Activated CD4-positive, alpha-beta memory T cell treated with anti-CD3 and anti-CD28 coated beads for 36 hours (primary cell): Measurements from ENCODE around the gene TBC1D7. TPM values are rescaled to one million over a fixed set of nuclear protein-coding genes. Genes with fewer than 3 reads are reported as not detected.

ENCODE experiments used
- CTCF ChIA-PET: fragments of 350-600 bp; sonication (Branson Sonifier 250); formaldehyde crosslinking; loops from one replicate; lab custom pipeline; 2021; ENCODE audit warnings: antibody characterized with exemption, inconsistent platforms; lab: Charles Lee
- POLR2A ChIA-PET: fragments of 350-600 bp; sonication (Branson Sonifier 250); formaldehyde crosslinking; loops from one replicate; lab custom pipeline; 2021; ENCODE audit warnings: antibody characterized with exemption; lab: Charles Lee
- DNase-seq: peaks from one replicate; pipeline ENCODE4 v3.0.0-alpha.2; 2020
- H3K27ac Mint-ChIP-seq: one replicate; pipeline ENCODE4 v1.8.0; 2021; ENCODE audit warnings: mixed read lengths
- H3K27me3 Mint-ChIP-seq: one replicate; pipeline ENCODE4 v1.8.0; 2021; ENCODE audit warnings: mixed read lengths
- H3K36me3 Mint-ChIP-seq: one replicate; pipeline ENCODE4 v1.8.0; 2021; ENCODE audit warnings: mixed read lengths
- H3K4me1 Mint-ChIP-seq: one replicate; pipeline ENCODE4 v1.8.0; 2021; ENCODE audit warnings: low read depth, mixed read lengths
- H3K4me3 Mint-ChIP-seq: one replicate; pipeline ENCODE4 v1.8.0; 2021; ENCODE audit warnings: mild to moderate bottlenecking, mixed read lengths
- H3K9me3 Mint-ChIP-seq: one replicate; pipeline ENCODE4 v1.8.0; 2021; ENCODE audit warnings: mixed read lengths
- intact Hi-C: fragments of 100-400 bp; cut with micrococcal nuclease; formaldehyde crosslinking; loops from one replicate; pipeline ENCODE4 v1.15.1; 2023
- total RNA-seq, 2 experiments: library from RNA; stranded (reverse); gene quantifications; one replicate each; pipeline ENCODE4 v1.2.3, GENCODE V29; 2021

TBC1D7 gene
- total RNA-seq, 2 experiments from 2014 or later = 20.6 to 21.7 TPM

DNA sequence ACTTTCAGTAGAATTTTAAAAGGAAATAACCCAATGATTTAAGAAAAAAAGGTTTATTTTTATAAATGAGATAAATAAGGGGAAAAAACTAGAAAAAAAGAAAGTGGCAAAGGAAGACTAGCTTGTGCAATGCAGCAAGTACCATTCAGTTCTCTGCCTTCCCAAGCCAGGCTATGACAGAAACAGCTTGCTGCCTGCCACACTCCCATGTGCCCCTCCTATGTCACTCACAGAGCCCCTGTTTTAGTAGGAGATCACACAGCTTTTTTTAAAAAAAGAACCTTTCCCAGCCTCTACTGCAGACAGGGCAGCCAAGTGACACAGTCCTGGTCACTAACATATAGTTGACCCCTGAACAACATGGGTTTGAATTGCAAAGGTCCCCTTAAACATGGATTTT, 13.5 kb downstream of the TBC1D7 start:
- intact Hi-C loops = no loop called here
- no peak overlapping the region for H3K4me3 Mint-ChIP-seq
- ChIA-PET CTCF (no interaction called here), POLR2A (no interaction called here)
- no peaks in the 10 kb centered on the region for H3K9me3 Mint-ChIP-seq
- no peak overlapping the region for H3K27ac Mint-ChIP-seq
- no peaks in the 10 kb centered on the region for H3K27me3 Mint-ChIP-seq
- no peak for DNase-seq
- no peaks in the 10 kb centered on the region for H3K4me1 Mint-ChIP-seq
- H3K36me3 Mint-ChIP-seq = peaks cover 34% of the 10 kb centered on the region

DNA sequence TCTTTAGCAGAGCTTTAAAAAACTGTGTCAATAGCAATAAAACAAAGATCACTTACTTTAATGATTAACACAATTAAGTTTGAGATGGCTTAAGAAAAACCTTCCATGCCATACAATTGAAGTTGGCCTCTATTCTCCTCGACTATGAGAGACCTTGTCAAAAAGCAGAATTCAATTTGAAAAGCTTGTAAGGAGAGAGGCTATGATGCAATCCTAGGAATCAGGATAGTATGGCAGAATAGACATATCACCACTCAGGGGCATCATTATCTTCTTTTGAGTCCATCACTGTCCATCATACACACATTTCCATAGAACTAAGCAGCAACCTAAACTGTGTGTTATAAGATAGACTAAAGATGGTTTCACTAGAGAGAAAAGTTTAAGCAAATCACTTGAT, 17.2 kb downstream of the TBC1D7 start:
- H3K4me3 Mint-ChIP-seq = no peak overlapping the region
- peaks cover 38% of the 10 kb centered on the region for H3K36me3 Mint-ChIP-seq
- intact Hi-C loops = no loop called here
- POLR2A ChIA-PET = no interaction called here
- no peak for DNase-seq
- H3K27me3 Mint-ChIP-seq = no peaks in the 10 kb centered on the region
- CTCF ChIA-PET = no interaction called here
- no peaks in the 10 kb centered on the region for H3K9me3 Mint-ChIP-seq
- peaks cover 2% of the 10 kb centered on the region for H3K4me1 Mint-ChIP-seq
- H3K27ac Mint-ChIP-seq = no peak overlapping the region

DNA sequence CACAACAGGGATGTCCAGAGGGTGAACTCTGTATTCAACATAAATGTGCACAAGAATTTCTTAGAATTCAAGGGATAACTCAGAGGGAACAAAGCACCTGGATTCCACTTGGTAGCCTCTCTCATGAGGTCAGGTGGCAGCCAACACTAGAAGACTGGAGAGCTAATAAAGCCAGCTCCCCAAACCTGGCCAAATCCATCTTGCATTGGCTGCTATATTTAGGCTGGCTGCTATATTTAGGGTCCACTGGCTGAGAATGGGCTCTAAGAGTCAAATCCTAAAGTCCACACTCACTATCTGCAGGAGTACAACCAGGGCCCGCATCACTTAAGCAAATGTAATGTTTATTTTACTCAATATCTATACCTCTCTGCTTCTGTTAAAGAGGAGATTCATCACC, 20.0 kb downstream of the TBC1D7 start:
- H3K27ac Mint-ChIP-seq = no peak overlapping the region
- POLR2A ChIA-PET = no interaction called here
- intact Hi-C loops = no loop called here
- CTCF ChIA-PET = no interaction called here
- H3K36me3 Mint-ChIP-seq = peaks cover 39% of the 10 kb centered on the region
- H3K27me3 Mint-ChIP-seq = no peaks in the 10 kb centered on the region
- peaks cover 15% of the 10 kb centered on the region for H3K4me1 Mint-ChIP-seq
- DNase-seq = no peak
- H3K4me3 Mint-ChIP-seq = no peak overlapping the region
- no peaks in the 10 kb centered on the region for H3K9me3 Mint-ChIP-seq

DNA sequence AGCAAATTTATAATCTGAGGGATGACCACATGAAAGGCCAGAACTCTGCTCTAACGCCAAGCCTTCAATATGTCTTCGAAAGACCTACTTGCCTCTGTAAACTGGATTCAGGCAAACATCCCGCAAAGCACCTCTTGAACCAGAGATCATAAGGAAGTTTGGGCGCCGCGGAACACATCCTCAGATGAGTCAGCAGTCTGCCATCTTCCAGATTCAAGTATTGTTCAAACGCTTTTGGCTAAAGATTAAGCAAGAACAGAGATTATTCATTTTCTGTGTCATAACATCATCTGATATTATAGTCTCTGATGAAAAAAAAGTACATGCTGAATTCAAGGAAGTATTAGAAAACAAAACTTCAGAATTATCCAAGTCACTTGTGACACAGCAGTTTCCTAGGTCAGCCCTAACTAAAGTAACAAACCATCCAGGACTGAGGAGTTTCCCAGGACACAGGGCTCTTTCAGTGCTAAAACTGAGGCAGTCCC, 20.8 kb downstream of the TBC1D7 start:
- H3K4me1 Mint-ChIP-seq = peaks cover 22% of the 10 kb centered on the region
- H3K4me3 Mint-ChIP-seq = no peak overlapping the region
- no peaks in the 10 kb centered on the region for H3K27me3 Mint-ChIP-seq
- ChIA-PET CTCF (no interaction called here), POLR2A (no interaction called here)
- H3K36me3 Mint-ChIP-seq = peaks cover 44% of the 10 kb centered on the region
- no peaks in the 10 kb centered on the region for H3K9me3 Mint-ChIP-seq
- no peak overlapping the region for H3K27ac Mint-ChIP-seq
- intact Hi-C loops = no loop called here
- no peak for DNase-seq

DNA sequence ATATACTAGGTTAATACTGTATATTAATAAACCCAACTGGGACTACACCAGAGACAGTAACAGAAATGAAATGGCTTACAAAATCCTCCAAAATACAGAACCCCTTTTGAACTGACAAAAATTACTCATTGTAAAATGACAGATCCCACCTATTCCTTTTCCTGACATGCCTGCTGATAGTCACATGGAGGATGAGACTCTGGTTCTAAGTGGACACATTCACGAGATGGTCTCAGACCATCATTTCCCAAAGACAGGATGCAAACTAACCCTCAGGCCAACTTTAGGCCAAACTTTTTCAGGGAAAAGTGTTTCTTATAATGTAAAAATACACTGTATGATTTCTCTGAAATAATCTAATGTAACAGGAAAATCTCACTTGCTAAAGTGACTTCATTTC, 22.5 kb downstream of the TBC1D7 start:
- H3K27me3 Mint-ChIP-seq = no peaks in the 10 kb centered on the region
- H3K9me3 Mint-ChIP-seq = no peaks in the 10 kb centered on the region
- no peak overlapping the region for H3K4me3 Mint-ChIP-seq
- intact Hi-C loops = no loop called here
- peaks cover 44% of the 10 kb centered on the region for H3K36me3 Mint-ChIP-seq
- H3K27ac Mint-ChIP-seq = no peak overlapping the region
- DNase-seq = no peak
- POLR2A ChIA-PET = no interaction called here
- peaks cover 27% of the 10 kb centered on the region for H3K4me1 Mint-ChIP-seq
- CTCF ChIA-PET = no interaction called here

DNA sequence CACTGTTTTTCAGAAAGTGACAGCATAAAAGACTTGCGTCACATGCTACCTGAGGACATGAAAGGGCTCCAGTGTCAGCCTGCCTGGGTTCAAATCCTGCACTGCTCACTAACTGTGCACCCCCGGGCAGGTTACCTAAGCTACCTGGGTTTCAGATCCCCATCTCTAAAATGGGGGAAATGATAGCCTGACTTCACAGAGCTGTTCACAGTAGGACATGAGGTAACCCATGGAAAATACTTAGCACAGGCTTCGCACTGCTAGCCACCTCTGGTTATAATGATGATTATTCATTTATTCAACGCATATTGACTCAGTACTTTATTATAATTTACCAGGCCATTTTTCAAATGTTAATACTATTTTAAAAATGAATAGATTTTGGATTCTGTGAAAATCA, 23.0 kb downstream of the TBC1D7 start:
- CTCF ChIA-PET = interaction anchor here (1.2 to 1.6 kb wide), 2 partner anchors 27 to 310 kb away, joined by 4 to 5 read pairs; partner anchors contain the start of gene NOL7
- no peaks in the 10 kb centered on the region for H3K9me3 Mint-ChIP-seq
- H3K4me1 Mint-ChIP-seq = peaks cover 27% of the 10 kb centered on the region
- no peak overlapping the region for H3K27ac Mint-ChIP-seq
- no peaks in the 10 kb centered on the region for H3K27me3 Mint-ChIP-seq
- H3K4me3 Mint-ChIP-seq = no peak overlapping the region
- H3K36me3 Mint-ChIP-seq = peaks cover 48% of the 10 kb centered on the region
- intact Hi-C loops = no loop called here
- POLR2A ChIA-PET = no interaction called here
- DNase-seq = no peak

DNA sequence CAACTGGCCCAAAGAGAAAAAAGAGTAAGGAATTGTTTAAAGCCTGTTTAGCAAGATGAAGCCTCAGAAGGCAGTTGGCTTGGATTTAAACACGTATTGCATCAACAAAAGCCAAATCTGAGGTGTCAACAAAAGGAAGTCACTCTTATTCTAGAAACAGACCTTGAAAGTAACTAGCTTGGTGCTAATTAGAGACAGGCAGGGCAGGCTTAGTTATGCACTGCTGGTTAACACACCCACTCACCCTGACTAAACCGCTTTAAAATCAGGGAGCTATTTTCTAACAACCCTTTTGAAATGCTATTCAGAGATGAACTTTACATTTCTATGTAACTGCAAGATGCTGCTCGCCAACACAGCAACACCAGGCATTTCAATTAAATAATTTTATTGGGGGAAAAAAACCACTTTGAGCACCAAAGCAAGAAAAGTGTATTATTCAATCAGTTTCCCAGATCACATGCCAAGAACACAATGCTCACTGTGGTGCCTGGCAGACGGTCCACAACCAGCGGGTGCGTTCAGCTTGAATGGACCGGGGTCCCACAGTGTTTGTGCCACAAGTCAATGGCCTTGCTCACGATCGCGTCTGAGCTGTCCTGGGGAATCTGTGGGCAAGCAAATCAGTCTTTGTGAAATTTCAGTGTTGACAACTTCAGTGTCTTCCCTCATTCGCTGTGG, 23.6 kb downstream of the TBC1D7 start:
- peaks cover 52% of the 10 kb centered on the region for H3K36me3 Mint-ChIP-seq
- no peaks in the 10 kb centered on the region for H3K9me3 Mint-ChIP-seq
- H3K4me1 Mint-ChIP-seq = peaks cover 27% of the 10 kb centered on the region
- no peak overlapping the region for H3K27ac Mint-ChIP-seq
- H3K27me3 Mint-ChIP-seq = no peaks in the 10 kb centered on the region
- POLR2A ChIA-PET = interaction anchor here (3.0 kb wide), 1 partner anchor 24 kb away, joined by 17 read pairs; the partner anchor contains the start of gene TBC1D7
- no peak overlapping the region for H3K4me3 Mint-ChIP-seq
- no peak for DNase-seq
- intact Hi-C loops = no loop called here
- CTCF ChIA-PET = interaction anchor here (1.2 to 1.6 kb wide), 2 partner anchors 28 to 310 kb away, joined by 4 to 5 read pairs; partner anchors contain the start of gene NOL7

DNA sequence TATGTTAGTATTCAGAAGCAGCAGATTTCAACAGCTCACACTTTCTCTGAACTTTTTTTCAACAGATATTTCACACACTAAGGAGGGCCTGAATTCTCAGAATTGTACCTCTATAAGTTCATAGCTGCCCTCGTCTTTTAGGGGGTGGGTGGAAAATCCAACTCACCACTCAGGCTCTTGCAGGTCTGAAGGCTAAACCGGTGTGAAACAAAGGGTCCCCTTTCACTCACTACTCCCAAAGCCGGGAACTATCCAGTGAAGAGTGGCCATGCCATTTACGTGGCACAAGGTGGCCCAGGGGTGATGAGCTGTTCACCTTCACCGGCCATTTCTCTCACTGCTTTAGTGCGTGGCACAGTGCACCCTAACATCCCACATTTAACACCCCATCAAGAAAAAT, 24.2 kb downstream of the TBC1D7 start:
- no peak overlapping the region for H3K27ac Mint-ChIP-seq
- POLR2A ChIA-PET = interaction anchor here (1.1 to 3.0 kb wide), 2 partner anchors 24 to 310 kb away, joined by 3 to 17 read pairs; partner anchors contain the start of gene TBC1D7
- no peaks in the 10 kb centered on the region for H3K27me3 Mint-ChIP-seq
- peaks cover 27% of the 10 kb centered on the region for H3K4me1 Mint-ChIP-seq
- CTCF ChIA-PET = interaction anchor here (1.2 to 1.6 kb wide), 2 partner anchors 29 to 311 kb away, joined by 4 to 5 read pairs; partner anchors contain the start of gene NOL7
- intact Hi-C loops = no loop called here
- DNase-seq = no peak
- no peaks in the 10 kb centered on the region for H3K9me3 Mint-ChIP-seq
- peaks cover 52% of the 10 kb centered on the region for H3K36me3 Mint-ChIP-seq
- H3K4me3 Mint-ChIP-seq = no peak overlapping the region

DNA sequence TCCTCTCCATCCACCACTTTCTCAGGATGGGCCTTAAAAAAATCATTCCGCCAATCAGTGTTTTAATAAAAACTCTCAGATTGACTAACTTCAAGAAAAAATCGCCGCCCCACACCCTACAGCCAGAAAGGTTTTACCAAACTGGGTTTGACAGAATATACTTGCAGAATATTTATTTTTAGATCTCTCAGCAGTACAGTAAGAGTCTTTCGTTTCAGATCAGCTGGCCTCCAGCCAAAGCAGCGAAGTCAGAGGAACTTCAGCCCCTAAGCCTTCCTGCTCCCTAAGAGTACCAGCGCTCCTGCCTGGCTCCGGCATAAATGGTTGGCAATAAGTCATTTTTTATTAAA, 24.7 kb downstream of the TBC1D7 start:
- Mint-ChIP-seq H3K4me3 (no peak overlapping the region), H3K27ac (peak overlapping the region; percentile 83), H3K4me1 (peaks cover 27% of the 10 kb centered on the region), H3K9me3 (no peaks in the 10 kb centered on the region), H3K27me3 (no peaks in the 10 kb centered on the region), H3K36me3 (peaks cover 52% of the 10 kb centered on the region)
- ChIA-PET CTCF (interaction anchor here (1.6 kb wide), 1 partner anchor 29 kb away, joined by 5 read pairs; no protein-coding TSS in a partner anchor), POLR2A (interaction anchor here (1.1 to 3.0 kb wide), 2 partner anchors 25 to 311 kb away, joined by 3 to 17 read pairs; partner anchors contain the start of gene TBC1D7)
- DNase-seq = peak; percentile 67
- intact Hi-C loops = loop anchor here (1.0 to 2.0 kb wide), 4 partner anchors 25 to 151 kb away; partner anchors contain the start of gene TBC1D7

DNA sequence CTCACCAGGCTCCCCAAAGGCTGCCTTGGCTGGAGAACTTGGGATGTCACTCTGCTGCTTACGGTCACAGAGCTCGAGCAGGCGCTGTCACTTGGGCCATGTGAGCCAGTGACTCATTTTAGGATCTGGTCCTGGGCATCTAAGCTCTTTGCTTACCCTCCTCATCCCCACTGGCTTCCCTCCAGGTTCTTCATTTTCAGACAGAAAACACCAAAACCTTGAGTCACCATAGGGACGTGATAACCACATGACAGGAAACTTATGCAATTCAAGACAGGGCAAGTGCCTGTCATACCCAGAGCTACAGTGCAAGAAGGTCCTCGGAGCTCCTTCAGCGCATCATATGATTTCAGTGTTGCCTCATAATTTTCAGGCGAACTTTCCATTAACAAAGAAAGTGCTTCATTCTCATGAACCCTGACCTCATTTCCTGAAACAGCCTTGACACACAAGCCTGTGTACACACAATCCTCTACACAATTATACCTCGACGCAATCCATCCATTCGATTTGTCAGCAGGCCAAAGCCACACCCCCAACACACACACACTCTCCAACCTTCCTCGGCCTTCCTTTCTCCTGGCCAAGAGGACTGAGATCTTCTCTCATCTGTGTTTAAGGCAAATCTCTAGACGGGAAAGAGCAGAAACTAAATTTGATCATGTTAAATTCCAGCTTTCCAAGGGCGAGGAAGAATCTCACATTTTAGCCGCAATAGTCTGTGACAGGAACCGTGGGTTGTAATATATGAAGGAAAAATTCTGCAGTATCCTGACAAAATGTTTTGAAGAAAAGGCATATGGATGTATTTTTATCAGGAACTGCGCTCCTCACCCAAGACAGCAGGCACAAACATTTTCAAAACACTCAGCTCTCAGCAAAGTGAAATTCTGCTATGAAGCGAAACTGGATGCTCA, 25.3 kb downstream of the TBC1D7 start:
- Mint-ChIP-seq H3K4me1 (peaks cover 27% of the 10 kb centered on the region), H3K36me3 (peaks cover 51% of the 10 kb centered on the region), H3K4me3 (peak overlapping the region; percentile 24), H3K27me3 (no peaks in the 10 kb centered on the region), H3K9me3 (no peaks in the 10 kb centered on the region), H3K27ac (peak overlapping the region; percentile 83)
- ChIA-PET CTCF (interaction anchor here (0.8 to 1.7 kb wide), 5 partner anchors 20 to 272 kb away, joined by 3 to 4 read pairs (median 4); partner anchors contain the start of gene SIRT5), POLR2A (interaction anchor here (0.7 to 3.0 kb wide), 5 partner anchors 25 to 311 kb away, joined by 3 to 17 read pairs (median 3); partner anchors contain the start of genes SIRT5 and TBC1D7)
- intact Hi-C loops = loop anchor here (1.0 to 2.0 kb wide), 5 partner anchors 25 to 151 kb away; partner anchors contain the start of gene TBC1D7
- DNase-seq = peak; percentile 74

DNA sequence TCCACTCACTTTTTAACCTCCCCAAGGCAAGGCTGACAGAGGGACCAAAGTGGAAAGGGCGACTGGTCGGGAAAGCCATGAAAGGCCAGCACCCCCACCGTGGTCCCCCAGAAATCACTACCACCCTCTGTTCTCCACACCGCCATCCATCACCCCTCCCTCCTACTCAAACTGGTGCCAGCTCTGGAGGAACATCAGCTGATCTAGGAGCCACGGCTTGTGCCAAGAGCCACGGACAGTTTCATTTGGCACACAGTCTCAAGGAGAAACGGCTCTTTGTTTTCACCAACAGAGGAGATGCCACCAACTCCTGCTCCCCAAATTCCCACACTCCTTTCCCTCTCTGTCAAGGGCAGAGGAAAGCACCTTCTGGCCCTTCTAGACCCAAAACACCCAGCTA, 26.0 kb downstream of the TBC1D7 start:
- CTCF ChIA-PET = interaction anchor here (0.9 to 1.7 kb wide), 4 partner anchors 19 to 272 kb away, joined by 3 to 4 read pairs (median 4); partner anchors contain the start of gene SIRT5
- intact Hi-C loops = loop anchor here (1.0 to 2.0 kb wide), 2 partner anchors 29 to 54 kb away; no protein-coding TSS in a partner anchor
- POLR2A ChIA-PET = interaction anchor here (1.0 to 3.0 kb wide), 3 partner anchors 26 to 272 kb away, joined by 3 to 17 read pairs (median 4); partner anchors contain the start of genes SIRT5 and TBC1D7
- Mint-ChIP-seq H3K27me3 (no peaks in the 10 kb centered on the region), H3K36me3 (peaks cover 46% of the 10 kb centered on the region), H3K4me1 (peaks cover 27% of the 10 kb centered on the region), H3K4me3 (no peak overlapping the region), H3K27ac (peak overlapping the region; percentile 83), H3K9me3 (no peaks in the 10 kb centered on the region)
- DNase-seq = no peak
